DOHH2 (cell line): ENCODE data around the gene MACIR.

Source experiments
- H3F3A ChIP-seq: fragments of 200-600 bp; sonication (generic), shearing (Covaris generic); 2 replicates; pipeline ENCODE4 v1.6.0; 2016; ENCODE audit warnings: antibody characterized with exemption, mild to moderate bottlenecking; ENCODE audit not compliant: control insufficient read depth, insufficient read depth
- H3K27ac ChIP-seq: fragments of 200-600 bp; sonication (generic); 2 replicates; pipeline ENCODE4 v1.5.1; 2014; ENCODE audit warnings: low read depth, mild to moderate bottlenecking, low read length, moderate library complexity
- H3K27me3 ChIP-seq: fragments of 200-600 bp; sonication (generic); 2 replicates; pipeline ENCODE4 v1.6.1; 2014; ENCODE audit warnings: mild to moderate bottlenecking, low read length, mixed read lengths; ENCODE audit not compliant: control insufficient read depth
- H3K36me3 ChIP-seq: fragments of 200-600 bp; sonication (generic); 2 replicates; pipeline ENCODE4 v1.6.1; 2014; ENCODE audit warnings: mild to moderate bottlenecking, low read length, moderate library complexity, mixed read lengths; ENCODE audit not compliant: control insufficient read depth
- H3K4me1 ChIP-seq: fragments of 200-600 bp; sonication (generic); 2 replicates; pipeline ENCODE4 v1.6.1; 2014; ENCODE audit warnings: mild to moderate bottlenecking, low read length, mixed read lengths; ENCODE audit not compliant: control insufficient read depth
- H3K4me2 ChIP-seq: fragments of 200-600 bp; sonication (generic); 2 replicates; pipeline ENCODE4 v1.6.0; 2014; ENCODE audit warnings: mild to moderate bottlenecking, low read length, moderate library complexity
- H3K4me3 ChIP-seq: fragments of 200-600 bp; sonication (generic); 2 replicates; pipeline ENCODE4 v1.5.1; 2014; ENCODE audit warnings: mild to moderate bottlenecking, low read length, mixed read lengths
- H3K79me2 ChIP-seq: fragments of 200-600 bp; sonication (generic); 2 replicates; pipeline ENCODE4 v1.6.1; 2014; ENCODE audit warnings: mild to moderate bottlenecking, low read length, mixed read lengths; ENCODE audit not compliant: control insufficient read depth
- H3K9me2 ChIP-seq: fragments of 200-600 bp; sonication (generic); replicated peaks from 2 replicates; pipeline ENCODE4 v1.6.1; 2014; ENCODE audit warnings: mild to moderate bottlenecking, low read length, mixed read lengths; ENCODE audit not compliant: control insufficient read depth
- H3K9me3 ChIP-seq: fragments of 200-600 bp; sonication (generic); 2 replicates; pipeline ENCODE4 v1.6.1; 2014; ENCODE audit warnings: antibody characterized with exemption, low read length, mixed read lengths; ENCODE audit not compliant: control insufficient read depth, insufficient read depth
- H4K20me1 ChIP-seq: fragments of 200-600 bp; sonication (generic); 2 replicates; pipeline ENCODE4 v1.6.0; 2014; ENCODE audit warnings: low read depth, mild to moderate bottlenecking, antibody characterized with exemption, low read length, moderate library complexity; ENCODE audit not compliant: control insufficient read depth, insufficient read depth
- CTCF ChIP-seq: fragments of 200-600 bp; sonication (generic); IDR thresholded peaks from one replicate; pipeline ENCODE4 v1.5.1; 2014; ENCODE audit warnings: antibody characterized with exemption, mild to moderate bottlenecking, low read depth, low read length; ENCODE audit not compliant: poor library complexity, severe bottlenecking
- EZH2phosphoT487 ChIP-seq: fragments of 200-600 bp; sonication (generic); IDR thresholded peaks from 2 replicates; pipeline ENCODE4 v1.6.1; 2017; ENCODE audit warnings: borderline replicate concordance, mild to moderate bottlenecking, antibody characterized with exemption, low read length, moderate library complexity, mixed read lengths

MACIR gene

GRCh38 chr5:103258368-103258956 is at the start of gene MACIR:
MACIR (plus strand) TSS chr5:103258763; CDS start chr5:103275920, 17,157 bp downstream.
- no peaks in the 10 kb centered on the region for H3K36me3 ChIP-seq
- no peak for TF ChIP-seq EZH2phosphoT487
- TF ChIP-seq CTCF, result no peak
- peaks cover 16% of the 10 kb centered on the region for H3K4me1 ChIP-seq
- H3K9me3 ChIP-seq, result no peaks in the 10 kb centered on the region
- no peaks in the 10 kb centered on the region; the same call in 1 of the 2 replicates for H4K20me1 ChIP-seq
- H3K27me3 ChIP-seq, result no peaks in the 10 kb centered on the region
- peak within 1 kb of the TSS; percentile 64 for H3K27ac ChIP-seq
- H3K4me2 ChIP-seq, result peak within 1 kb of the TSS; percentile 94
- peaks cover 42% of the 10 kb centered on the region for H3K79me2 ChIP-seq
- no peaks in the 10 kb centered on the region for H3F3A ChIP-seq
- H3K9me2 ChIP-seq, result no peaks in the 10 kb centered on the region
- peak within 1 kb of the TSS; percentile 96 for H3K4me3 ChIP-seq

- no peak overlapping the region for H3K27ac ChIP-seq
- no peaks in the 10 kb centered on the region for H3K79me2 ChIP-seq
- H3K4me3 ChIP-seq, result no peak overlapping the region
- H3K4me2 ChIP-seq, result no peak overlapping the region
- no peaks in the 10 kb centered on the region for H3K9me2 ChIP-seq
- no peaks in the 10 kb centered on the region for H3K9me3 ChIP-seq
- no peak for TF ChIP-seq EZH2phosphoT487
- TF ChIP-seq CTCF, result no peak
- H4K20me1 ChIP-seq, result no peaks in the 10 kb centered on the region
- no peaks in the 10 kb centered on the region for H3K27me3 ChIP-seq
- H3K36me3 ChIP-seq, result no peaks in the 10 kb centered on the region
- H3F3A ChIP-seq, result no peaks in the 10 kb centered on the region
- no peaks in the 10 kb centered on the region for H3K4me1 ChIP-seq
Observed at GRCh38 chr5:103209065-103209464, 49.5 kb upstream of the MACIR start.

GRCh38 chr5:103210952-103211351 is 47.6 kb upstream of the MACIR start:
- Histone ChIP-seq H3K36me3 (no peaks in the 10 kb centered on the region), H4K20me1 (no peaks in the 10 kb centered on the region), H3K4me3 (no peak overlapping the region), H3K27ac (no peak overlapping the region), H3F3A (no peaks in the 10 kb centered on the region), H3K27me3 (no peaks in the 10 kb centered on the region), H3K4me1 (no peaks in the 10 kb centered on the region), H3K9me2 (no peaks in the 10 kb centered on the region), H3K4me2 (no peak overlapping the region), H3K79me2 (no peaks in the 10 kb centered on the region), H3K9me3 (no peaks in the 10 kb centered on the region)
- no peak for TF ChIP-seq EZH2phosphoT487
- TF ChIP-seq CTCF, result no peak
